H1 (cell line): Measurements from ENCODE around the gene FCN3. TPM values are rescaled to one million over a fixed set of nuclear protein-coding genes. Genes with fewer than 3 reads are reported as not detected.

Experiments used
- CTCF ChIA-PET: fragments of 300-600 bp; sonication (Branson Sonifier 250); formaldehyde crosslinking; loops from one replicate; lab custom pipeline; 2021; ENCODE audit not compliant: partially characterized antibody; lab: Charles Lee
- POLR2A ChIA-PET: fragments of 300-600 bp; sonication (Branson Sonifier 250); formaldehyde crosslinking; loops from one replicate; lab custom pipeline; 2021; ENCODE audit warnings: inconsistent platforms; ENCODE audit not compliant: partially characterized antibody; lab: Charles Lee
- DNase-seq, 2 experiments: peaks; one replicate each; pipeline versions ENCODE4 v3.0.0 to v3.0.0-alpha.2; 2010 to 2022; ENCODE audit warnings: low spot score in 2 of 2, low read depth in 1 of 2, mixed read lengths in 1 of 2
- FAIRE-seq: peaks from 2 replicates; lab custom pipeline; 2011; peaks lifted over from hg19 to GRCh38; lab: Jason Lieb, UNC
- H2AFZ ChIP-seq: 2 replicates; pipeline ENCODE4 v1.8.1; 2012; ENCODE audit warnings: low read length, inconsistent platforms
- H2AK5ac ChIP-seq: 2 replicates; pipeline ENCODE4 v1.6.1; 2013; ENCODE audit warnings: low read depth, low read length
- H2BK120ac ChIP-seq: replicated peaks from 2 replicates; pipeline ENCODE3; 2013; ENCODE audit warnings: low read depth, low read length, inconsistent platforms
- H2BK12ac ChIP-seq: 2 replicates; pipeline ENCODE4 v1.6.1; 2013; ENCODE audit warnings: low read depth, low read length
- H2BK15ac ChIP-seq: 2 replicates; pipeline ENCODE4 v1.6.1; 2013; ENCODE audit warnings: low read length
- H2BK20ac ChIP-seq: 2 replicates; pipeline ENCODE4 v1.6.1; 2013; ENCODE audit warnings: low read length
- H2BK5ac ChIP-seq: 2 replicates; pipeline ENCODE4 v1.6.1; 2013; ENCODE audit warnings: low read depth, low read length
- H3K14ac ChIP-seq: 2 replicates; pipeline ENCODE4 v1.6.1; 2013; ENCODE audit warnings: inconsistent platforms; ENCODE audit not compliant: insufficient read length
- H3K18ac ChIP-seq: 2 replicates; pipeline ENCODE4 v1.6.1; 2013; ENCODE audit warnings: low read length; ENCODE audit errors: extremely low read depth
- H3K23ac ChIP-seq: 2 replicates; pipeline ENCODE4 v1.6.1; 2013; ENCODE audit warnings: inconsistent platforms; ENCODE audit not compliant: insufficient read length
- H3K23me2 ChIP-seq: 2 replicates; pipeline ENCODE4 v1.6.1; 2013; ENCODE audit warnings: low read depth, low read length
- H3K27ac ChIP-seq: 2 replicates; pipeline ENCODE4 v1.6.1; 2011; ENCODE audit warnings: low read depth, low read length, inconsistent platforms
- H3K27me3 ChIP-seq, 4 experiments: replicated peaks in 1 of 4; 1 replicate in 1 of 4; 2 replicates in 3 of 4; pipeline versions ENCODE4 v1.6.1 to v1.8.1; 2011 to 2013; ENCODE audit warnings: low read length in 3 of 4, mild to moderate bottlenecking in 3 of 4, inconsistent platforms in 2 of 4, mixed read lengths in 2 of 4, moderate library complexity in 1 of 4; ENCODE audit not compliant: control insufficient read depth in 3 of 4, insufficient read depth in 3 of 4; ENCODE audit errors: extremely low read depth in 1 of 4
- H3K36me3 ChIP-seq, 4 experiments: 2 replicates each; pipeline versions ENCODE4 v1.6.1 to v1.8.1; 2011 to 2013; ENCODE audit warnings: mild to moderate bottlenecking in 4 of 4, low read length in 3 of 4, moderate library complexity in 2 of 4, control low read depth in 1 of 4, inconsistent platforms in 1 of 4; ENCODE audit not compliant: insufficient read depth in 4 of 4, control insufficient read depth in 2 of 4
- H3K4ac ChIP-seq: replicated peaks from 2 replicates; pipeline ENCODE3; 2013; ENCODE audit warnings: low read length, low read depth, mixed read lengths, inconsistent platforms; ENCODE audit not compliant: insufficient read length
- H3K4me1 ChIP-seq, 4 experiments: replicated peaks in 1 of 4; 1 replicate in 1 of 4; 2 replicates in 3 of 4; pipeline versions ENCODE4 v1.6.1 to v1.8.1; 2011 to 2013; ENCODE audit warnings: low read length in 3 of 4, inconsistent platforms in 2 of 4, mixed read lengths in 1 of 4; ENCODE audit not compliant: insufficient read depth in 4 of 4, control insufficient read depth in 3 of 4
- H3K4me2 ChIP-seq, 2 experiments: 2 replicates each; pipeline versions ENCODE4 v1.6.1 to v1.8.1; 2011 to 2013; ENCODE audit warnings: low read depth in 2 of 2, low read length in 2 of 2, control low read depth in 1 of 2, inconsistent platforms in 1 of 2, mild to moderate bottlenecking in 1 of 2; ENCODE audit not compliant: insufficient read depth in 1 of 2
- H3K4me3 ChIP-seq, 4 experiments: fragments of 200-600, 300-600 bp in 1 of 4; sonication (generic), shearing (Covaris generic), sonication (Bioruptor Twin) in 1 of 4; 2 replicates each; pipeline versions ENCODE4 v1.5.1 to v1.8.1; 2011 to 2016; ENCODE audit warnings: low read length in 4 of 4, low read depth in 3 of 4, control low read depth in 2 of 4, inconsistent platforms in 2 of 4, mild to moderate bottlenecking in 2 of 4, mixed read lengths in 1 of 4, moderate library complexity in 1 of 4; ENCODE audit not compliant: insufficient read depth in 2 of 4; ENCODE audit errors: extremely low read depth in 1 of 4
- H3K56ac ChIP-seq: replicated peaks from 2 replicates; pipeline ENCODE3; 2013; ENCODE audit warnings: low read depth, mild to moderate bottlenecking, mixed read lengths, low read length, inconsistent platforms; ENCODE audit not compliant: insufficient read length
- H3K79me1 ChIP-seq: 2 replicates; pipeline ENCODE4 v1.6.1; 2013; ENCODE audit warnings: low read depth, low read length, control low read depth
- H3K79me2 ChIP-seq, 2 experiments: 2 replicates each; pipeline versions ENCODE4 v1.6.1 to v1.8.1; 2012 to 2013; ENCODE audit warnings: low read length in 2 of 2, mild to moderate bottlenecking in 2 of 2, inconsistent platforms in 1 of 2; ENCODE audit not compliant: insufficient read depth in 2 of 2, control insufficient read depth in 1 of 2
- H3K9ac ChIP-seq, 4 experiments: replicated peaks in 1 of 4; 1 replicate in 1 of 4; 2 replicates in 3 of 4; pipeline versions ENCODE4 v1.6.1 to v1.8.1; 2011 to 2013; ENCODE audit warnings: low read depth in 3 of 4, low read length in 3 of 4, control low read depth in 2 of 4, mild to moderate bottlenecking in 2 of 4, moderate library complexity in 2 of 4, inconsistent platforms in 1 of 4; ENCODE audit errors: extremely low read depth in 1 of 4
- H3K9me3 ChIP-seq, 2 experiments: 2 replicates each; pipeline versions ENCODE4 v1.6.1 to v1.8.1; 2012 to 2013; ENCODE audit warnings: mild to moderate bottlenecking in 2 of 2, moderate library complexity in 2 of 2, control low read depth in 1 of 2, inconsistent platforms in 1 of 2, low read depth in 1 of 2, low read length in 1 of 2, mixed read lengths in 1 of 2; ENCODE audit not compliant: insufficient read depth in 2 of 2
- H4K20me1 ChIP-seq, 2 experiments: replicated peaks in 1 of 2; 2 replicates each; pipeline versions ENCODE3 to v1.8.1; 2011 to 2013; ENCODE audit warnings: inconsistent platforms in 2 of 2, low read length in 2 of 2, mild to moderate bottlenecking in 1 of 2; ENCODE audit not compliant: insufficient read depth in 2 of 2, control insufficient read depth in 1 of 2
- H4K5ac ChIP-seq: 2 replicates; pipeline ENCODE4 v1.6.1; 2013; ENCODE audit warnings: low read length, low read depth, mixed read lengths, inconsistent platforms; ENCODE audit not compliant: insufficient read length
- H4K8ac ChIP-seq: 2 replicates; pipeline ENCODE4 v1.8.0; 2013; ENCODE audit warnings: mild to moderate bottlenecking, moderate library complexity, low read length, inconsistent platforms; ENCODE audit not compliant: insufficient read depth; ENCODE audit errors: extremely low read depth
- H4K91ac ChIP-seq: replicated peaks from 2 replicates; pipeline ENCODE3; 2013; ENCODE audit warnings: low read length, mixed read lengths, inconsistent platforms; ENCODE audit not compliant: insufficient read length
- CBX5 ChIP-seq: fragments of 300-800, 300-1000 bp; sonication (generic); IDR thresholded peaks from 2 replicates; pipeline ENCODE4 v1.7.1; 2016; ENCODE audit warnings: antibody characterized with exemption, low read length, low read depth
- CBX8 ChIP-seq: fragments of 300-800, 300-1000 bp; sonication (generic); IDR thresholded peaks from 2 replicates; pipeline ENCODE4 v1.7.1; 2016; ENCODE audit warnings: low read depth, low read length, borderline replicate concordance
- EGR1 ChIP-seq: IDR thresholded peaks from 2 replicates; pipeline ENCODE4 v1.6.1; 2011; ENCODE audit warnings: low read depth, low read length, borderline replicate concordance
- NRF1 ChIP-seq: IDR thresholded peaks from 2 replicates; pipeline ENCODE4 v1.6.1; 2011; ENCODE audit warnings: mild to moderate bottlenecking, low read depth, low read length, improper control_type of control experiment
- PHF8 ChIP-seq: fragments of 200-600 bp; sonication (generic); conservative IDR thresholded peaks from 2 replicates; pipeline ENCODE4 v1.7.1; 2012; ENCODE audit warnings: low read depth, mild to moderate bottlenecking, inconsistent platforms, low read length, moderate library complexity
- POLR2A ChIP-seq, 2 experiments: IDR thresholded peaks; 1 replicate in 1 of 2; 2 replicates in 1 of 2; pipeline ENCODE4 v1.6.1; 2011; ENCODE audit warnings: low read depth in 2 of 2, low read length in 2 of 2, mild to moderate bottlenecking in 2 of 2; ENCODE audit errors: control extremely low read depth in 1 of 2
- POLR2AphosphoS5 ChIP-seq: IDR thresholded peaks from 2 replicates; pipeline ENCODE4 v1.6.1; 2011; ENCODE audit warnings: low read depth, low read length
- RBBP5 ChIP-seq: IDR thresholded peaks from 2 replicates; pipeline ENCODE4 v1.7.1; 2012; ENCODE audit warnings: low read depth, mild to moderate bottlenecking, inconsistent platforms, low read length, moderate library complexity, borderline replicate concordance
- RFX5 ChIP-seq: IDR thresholded peaks from 2 replicates; pipeline ENCODE4 v1.6.1; 2011; ENCODE audit warnings: low read depth, low read length, improper control_type of control experiment, borderline replicate concordance
- SP1 ChIP-seq: IDR thresholded peaks from 2 replicates; pipeline ENCODE4 v1.6.1; 2011; ENCODE audit warnings: low read depth, low read length
- SP2 ChIP-seq: IDR thresholded peaks from 2 replicates; pipeline ENCODE4 v1.6.1; 2012; ENCODE audit warnings: mild to moderate bottlenecking, low read length, inconsistent platforms
- SRF ChIP-seq: IDR thresholded peaks from 2 replicates; pipeline ENCODE4 v1.6.1; 2011; ENCODE audit warnings: mild to moderate bottlenecking, low read depth, low read length, moderate library complexity
- TAF1 ChIP-seq: IDR thresholded peaks from 2 replicates; pipeline ENCODE4 v1.6.1; 2011; ENCODE audit warnings: mild to moderate bottlenecking, low read depth, low read length
- TBP ChIP-seq: IDR thresholded peaks from 2 replicates; pipeline ENCODE4 v1.6.1; 2011; ENCODE audit warnings: low read depth, low read length, improper control_type of control experiment
- ZNF274 ChIP-seq: IDR thresholded peaks from 2 replicates; pipeline ENCODE4 v1.7.0; 2012; ENCODE audit warnings: low read length, borderline replicate concordance; ENCODE audit errors: extremely low read depth
- WGBS, 2 experiments: shearing (Covaris generic) in 1 of 2; methylation state at CpG; one replicate each; pipeline versions ENCODE4 v1.1.6 to v1.1.7; 2013 to 2015; ENCODE audit warnings: low lambda C conversion rate in 2 of 2, mixed read lengths in 2 of 2, inconsistent platforms in 1 of 2, low coverage in 1 of 2, missing lambda C conversion rate in 1 of 2; ENCODE audit not compliant: insufficient replicate concordance in 2 of 2, insufficient coverage in 1 of 2, insufficient read length in 1 of 2; ENCODE audit errors: extremely low coverage in 1 of 2, missing lambda C conversion rate in 1 of 2; 5-methylcytosine and 5-hydroxymethylcytosine counted together
- polyA plus RNA-seq, 7 experiments: library from polyadenylated mRNA; depleted of rRNA in 3 of 7; stranded (reverse) in 5 of 7; unstranded in 2 of 7; fragments of >200 nt in 5 of 7; fragments of 200-250 nt in 2 of 7; gene quantifications; 1 replicate in 5 of 7; 2 replicates in 1 of 7; 4 replicates in 1 of 7; pipeline versions ENCODE4 v1.2.1 to v1.2.3, GENCODE V29; 2011 to 2013; ENCODE audit warnings: missing spikeins in 2 of 7, mixed read lengths in 2 of 7
- total RNA-seq: library from RNA; stranded (reverse); fragmentation: NEBNext Ultra II Directional; extraction: Animal tissue kit (Norgen Biotek cat#: 25700); gene quantifications from 2 replicates; pipeline ENCODE4 v1.2.1, GENCODE V29; 2021

The FCN3 gene
- total and polyA plus RNA-seq, 2 of the 8 experiments (the other 6 are each of a cell fraction or from before 2014, with no cell fraction given) = 0.30 to 0.57 TPM

- no peak for FAIRE-seq
- Histone ChIP-seq H4K20me1 (peaks cover 4 to 17% of the 10 kb centered on the region in 2 experiments), H3K79me1 (no peaks in the 10 kb centered on the region), H3K56ac (no peak overlapping the region), H3K23ac (no peak overlapping the region), H3K4ac (no peak overlapping the region), H3K79me2 (peaks cover 0 to 6% of the 10 kb centered on the region in 2 experiments; a peak in 2 of 4 replicates), H3K27me3 (no peaks in the 10 kb centered on the region), H4K91ac (no peak overlapping the region), H2BK20ac (no peak overlapping the region), H2BK12ac (no peak overlapping the region), H3K18ac (no peak overlapping the region), H3K9ac (no peak overlapping the region), H3K36me3 (peaks cover 4 to 18% (median 11%) of the 10 kb centered on the region in 4 experiments; a peak in 7 of 8 replicates), H3K4me2 (no peak overlapping the region), H2BK5ac (no peak overlapping the region), H2BK120ac (no peak overlapping the region), H2AK5ac (no peak overlapping the region), H3K14ac (no peak overlapping the region), H3K9me3 (no peaks in the 10 kb centered on the region), H3K4me3 (no peak overlapping the region), H2AFZ (no peak overlapping the region), H3K23me2 (no peaks in the 10 kb centered on the region), H3K4me1 (no peaks in the 10 kb centered on the region), H4K8ac (no peak overlapping the region), H4K5ac (no peak overlapping the region), H2BK15ac (no peak overlapping the region), H3K27ac (no peak overlapping the region)
- ChIA-PET POLR2A (interaction anchor here (0.9 to 2.2 kb wide), 7 partner anchors 10 to 34 kb away, joined by 3 to 7 read pairs (median 5); no protein-coding TSS in a partner anchor), CTCF (interaction anchor here (0.6 to 17.0 kb wide), 31 partner anchors 10 to 316 kb away, joined by 3 to 321 read pairs (median 5); partner anchors contain the start of genes CD164L2, MAP3K6, SYTL1 and TMEM222)
- WGBS, 2 experiments = 86% methylated on average over 17 of the region's 17 CpGs; no CpG with 5 or more reads in 1 of the 2 experiments
- no peak for DNase-seq
- TF ChIP-seq SP2 (no peak), CBX8 (no peak), EGR1 (no peak), POLR2A (IDR thresholded peaks at IDR 0.05; ENCODE audit: control extremely low read depth in 1 of 2, low read depth in 2 of 2, low read length in 2 of 2) (no peak), NRF1 (no peak), PHF8 (no peak), TBP (no peak), POLR2AphosphoS5 (no peak; the same call in 1 of the 2 replicates), SP1 (no peak), RBBP5 (no peak), SRF (no peak), CBX5 (no peak), RFX5 (no peak), TAF1 (no peak), ZNF274 (no peak)
Measured at GRCh38 chr1:27333717-27334279, 40.8 kb downstream of the FCN3 start.
